Measurements from ENCODE around the gene KRT8.
"Not testable (repeated sequence)": the region's sequence is repeated elsewhere in the genome, so short reads cannot be mapped to it uniquely, and the experiment has no call there.

KRT8 gene

GRCh38 chr12:52873832-52874572 is 30.9 kb downstream of the KRT8 start:
- peak; percentile 97 for DNase-seq

- no peak for DNase-seq
Measured at GRCh38 chr12:52873513-52873831, 31.4 kb downstream of the KRT8 start.

- no peak for DNase-seq
Measured at GRCh38 chr12:52872644-52873389, 32.1 kb downstream of the KRT8 start.

GRCh38 chr12:52871291-52872039 is 33.4 kb downstream of the KRT8 start:
- peak; percentile 93 for DNase-seq

GRCh38 chr12:52870361-52871290 is 34.2 kb downstream of the KRT8 start:
- DNase-seq = peak; percentile 59

GRCh38 chr12:52867642-52868041 is 37.2 kb downstream of the KRT8 start:
- no peak for DNase-seq

- DNase-seq = no peak
Measured at GRCh38 chr12:52867152-52867551, 37.7 kb downstream of the KRT8 start.

- peak; percentile 64 for DNase-seq
Measured at GRCh38 chr12:52865090-52865944, 39.6 kb downstream of the KRT8 start.

- no peak for DNase-seq
Measured at GRCh38 chr12:52862023-52862422, 42.9 kb downstream of the KRT8 start.

- no peak for DNase-seq
Measured at GRCh38 chr12:52861511-52861910, 43.4 kb downstream of the KRT8 start.

GRCh38 chr12:52860102-52860823 is 44.6 kb downstream of the KRT8 start:
- peak; percentile 48 for DNase-seq

GRCh38 chr12:52857500-52857899 is 47.4 kb downstream of the KRT8 start:
- no peak for DNase-seq

GRCh38 chr12:52856787-52857186 is 48.1 kb downstream of the KRT8 start:
- DNase-seq = no peak

GRCh38 chr12:52856077-52856476 is 48.8 kb downstream of the KRT8 start:
- DNase-seq = not testable (repeated sequence)

GRCh38 chr12:52851787-52852186 is 53.1 kb downstream of the KRT8 start:
- DNase-seq = no peak

- DNase-seq = no peak
Measured at GRCh38 chr12:52850681-52851080, 54.2 kb downstream of the KRT8 start.

GRCh38 chr12:52849511-52849910 is 55.4 kb downstream of the KRT8 start:
- DNase-seq = no peak

- no peak for DNase-seq
Measured at GRCh38 chr12:52848661-52849255, 56.1 kb downstream of the KRT8 start, which contains the start of gene KRT78. TSS of gene KRT78 (minus strand) at chr12:52848994. CDS start at chr12:52848930, 64 bp downstream.

GRCh38 chr12:52847335-52848102 is 57.4 kb downstream of the KRT8 start:
- no peak for DNase-seq

All from fibroblast of skin of right biceps (primary cell).